ENCODE data around the gene LRMDA.
A peak's percentile ranks its signal among the peaks of the same experiment; 100 is the strongest.
"Not testable (repeated sequence)": the region's sequence is repeated elsewhere in the genome, so short reads cannot be mapped to it uniquely, and the experiment has no call there.

The LRMDA gene

GRCh38 chr10:76115471-76116155 lies 684.2 kb downstream of the LRMDA start:
- peak; percentile 63 for DNase-seq (ENCODE audit: low read depth, low spot score)

GRCh38 chr10:76116523-76116922 lies 685.1 kb downstream of the LRMDA start:
- DNase-seq (ENCODE audit: low read depth, low spot score), result no peak

GRCh38 chr10:76117949-76118348 lies 686.5 kb downstream of the LRMDA start:
- no peak for DNase-seq (ENCODE audit: low read depth, low spot score)

GRCh38 chr10:76119036-76119435 lies 687.6 kb downstream of the LRMDA start:
- no peak for DNase-seq (ENCODE audit: low read depth, low spot score)

GRCh38 chr10:76119515-76119914 lies 688.1 kb downstream of the LRMDA start:
- no peak for DNase-seq (ENCODE audit: low read depth, low spot score)

GRCh38 chr10:76122056-76122455 lies 690.6 kb downstream of the LRMDA start:
- no peak for DNase-seq (ENCODE audit: low read depth, low spot score)

GRCh38 chr10:76124280-76124679 lies 692.9 kb downstream of the LRMDA start:
- no peak for DNase-seq (ENCODE audit: low read depth, low spot score)

- no peak for DNase-seq (ENCODE audit: low read depth, low spot score)
These were observed 694.5 kb downstream of the LRMDA start for GRCh38 chr10:76125900-76126299.

GRCh38 chr10:76126607-76127527 lies 695.4 kb downstream of the LRMDA start:
- no peak for DNase-seq (ENCODE audit: low read depth, low spot score)

GRCh38 chr10:76127984-76128589 lies 696.7 kb downstream of the LRMDA start:
- no peak for DNase-seq (ENCODE audit: low read depth, low spot score)

GRCh38 chr10:76129213-76129612 lies 697.8 kb downstream of the LRMDA start:
- no peak for DNase-seq (ENCODE audit: low read depth, low spot score)

GRCh38 chr10:76130892-76131291 lies 699.5 kb downstream of the LRMDA start:
- no peak for DNase-seq (ENCODE audit: low read depth, low spot score)

GRCh38 chr10:76133597-76134255 lies 702.3 kb downstream of the LRMDA start:
- DNase-seq (ENCODE audit: low read depth, low spot score), result peak; percentile 88

GRCh38 chr10:76136961-76137360 lies 705.5 kb downstream of the LRMDA start:
- peak; percentile 55 for DNase-seq (ENCODE audit: low read depth, low spot score)

GRCh38 chr10:76138286-76138685 lies 706.9 kb downstream of the LRMDA start:
- DNase-seq (ENCODE audit: low read depth, low spot score), result no peak

- no peak for DNase-seq (ENCODE audit: low read depth, low spot score)
These were observed 707.5 kb downstream of the LRMDA start for GRCh38 chr10:76138906-76139305.

GRCh38 chr10:76139431-76139830 lies 708.0 kb downstream of the LRMDA start:
- DNase-seq (ENCODE audit: low read depth, low spot score), result no peak

- DNase-seq (ENCODE audit: low read depth, low spot score), result no peak
These were observed 710.0 kb downstream of the LRMDA start for GRCh38 chr10:76141376-76141775.

- DNase-seq (ENCODE audit: low read depth, low spot score), result not testable (repeated sequence)
These were observed 716.8 kb downstream of the LRMDA start for GRCh38 chr10:76148217-76148616.

GRCh38 chr10:76149182-76149581 lies 717.8 kb downstream of the LRMDA start:
- no peak for DNase-seq (ENCODE audit: low read depth, low spot score)

- no peak for DNase-seq (ENCODE audit: low read depth, low spot score)
These were observed 718.2 kb downstream of the LRMDA start for GRCh38 chr10:76149602-76150138.
